Keratinocyte (primary cell): ENCODE measurements around the gene ZG16B. TPM values are rescaled to one million over a fixed set of nuclear protein-coding genes. Genes with fewer than 3 reads are reported as not detected.

ENCODE experiments used
- DNase-seq: peaks from one replicate; pipeline ENCODE4 v3.0.0-alpha.2; 2011; ENCODE audit warnings: low read depth, missing footprints, low spot score
- FAIRE-seq: peaks from 2 replicates; lab custom pipeline; 2011; peaks lifted over from hg19 to GRCh38; lab: Jason Lieb, UNC
- H2AFZ ChIP-seq: 2 replicates; pipeline ENCODE4 v1.6.0; 2012; ENCODE audit warnings: low read length, control low read depth, inconsistent platforms; ENCODE audit not compliant: control insufficient read depth
- H3K27ac ChIP-seq: 2 replicates; pipeline ENCODE4 v1.5.1; 2011; ENCODE audit warnings: low read length; ENCODE audit not compliant: control insufficient read depth, insufficient read depth
- H3K27me3 ChIP-seq: 3 replicates; pipeline ENCODE4 v1.6.0; 2011; ENCODE audit warnings: low read length; ENCODE audit not compliant: control insufficient read depth, insufficient read depth; ENCODE audit errors: extremely low read depth
- H3K36me3 ChIP-seq, 2 experiments: 2 replicates in 1 of 2; 3 replicates in 1 of 2; pipeline ENCODE4 v1.5.1; 2011; ENCODE audit warnings: low read length in 2 of 2, mild to moderate bottlenecking in 1 of 2; ENCODE audit not compliant: control insufficient read depth in 2 of 2, insufficient read depth in 2 of 2; ENCODE audit errors: extremely low read depth in 1 of 2
- H3K4me1 ChIP-seq: 3 replicates; pipeline ENCODE4 v1.5.1; 2011; ENCODE audit warnings: low read length; ENCODE audit not compliant: control insufficient read depth, insufficient read depth; ENCODE audit errors: extremely low read depth
- H3K4me2 ChIP-seq: 3 replicates; pipeline ENCODE4 v1.6.0; 2011; ENCODE audit warnings: low read depth, low read length; ENCODE audit not compliant: control insufficient read depth, insufficient read depth; ENCODE audit errors: extremely low read depth
- H3K4me3 ChIP-seq, 3 experiments: fragments of 200-600 bp in 1 of 3; sonication (generic) in 1 of 3; 2 replicates in 2 of 3; 3 replicates in 1 of 3; pipeline ENCODE4 v1.5.1; 2011 to 2016; ENCODE audit warnings: low read length in 3 of 3, mild to moderate bottlenecking in 3 of 3, control low read depth in 2 of 3, inconsistent platforms in 1 of 3, low read depth in 1 of 3, mixed read lengths in 1 of 3, mixed run types in 1 of 3, moderate library complexity in 1 of 3; ENCODE audit not compliant: control insufficient read depth in 2 of 3, insufficient read depth in 2 of 3; ENCODE audit errors: extremely low read depth in 1 of 3
- H3K79me2 ChIP-seq: 2 replicates; pipeline ENCODE4 v1.6.0; 2012; ENCODE audit warnings: low read length; ENCODE audit not compliant: control insufficient read depth, insufficient read depth
- H3K9ac ChIP-seq: 3 replicates; pipeline ENCODE4 v1.6.0; 2011; ENCODE audit warnings: low read length; ENCODE audit not compliant: control insufficient read depth, insufficient read depth; ENCODE audit errors: extremely low read depth
- H3K9me1 ChIP-seq: 3 replicates; pipeline ENCODE4 v1.6.0; 2011; ENCODE audit warnings: low read length; ENCODE audit not compliant: control insufficient read depth, insufficient read depth; ENCODE audit errors: extremely low read depth
- H3K9me3 ChIP-seq: 2 replicates; pipeline ENCODE4 v1.5.1; 2012; ENCODE audit warnings: low read depth, low read length; ENCODE audit not compliant: control insufficient read depth
- H4K20me1 ChIP-seq: 3 replicates; pipeline ENCODE4 v1.6.0; 2011; ENCODE audit warnings: low read length; ENCODE audit not compliant: control insufficient read depth, insufficient read depth; ENCODE audit errors: extremely low read depth
- EZH2 ChIP-seq: IDR thresholded peaks from one replicate; pipeline ENCODE4 v1.6.1; 2012; ENCODE audit warnings: inconsistent platforms, mild to moderate bottlenecking, low read length, moderate library complexity
- dilution Hi-C: fragments of 300-500 bp; cut with MboI; formaldehyde crosslinking; loops from one replicate; pipeline ENCODE4 v1.7.0; 2020; ENCODE audit warnings: low sequenced_read_pairs; ENCODE audit not compliant: extremely low pct_ligation_motif_present
- polyA plus RNA-seq, 5 experiments: library from polyadenylated mRNA; depleted of rRNA in 3 of 5; stranded (reverse) in 3 of 5; stranded (forward) in 1 of 5; unstranded in 1 of 5; fragments of >200 nt; gene quantifications; 1 replicate in 1 of 5; 2 replicates in 3 of 5; 3 replicates in 1 of 5; pipeline versions ENCODE4 v1.2.1 to v1.2.3, GENCODE V29; 2011 to 2012; ENCODE audit warnings: missing spikeins in 2 of 5, low read depth in 1 of 5, low replicate concordance in 1 of 5
- TF ChIP-seq, protein P1 (sequence below), 3 experiments: IDR thresholded peaks in 1 of 3; conservative IDR thresholded peaks in 1 of 3; optimal IDR thresholded peaks in 1 of 3; 2 replicates in 2 of 3; 3 replicates in 1 of 3; pipeline versions ENCODE3 to v1.5.1; 2011; ENCODE audit warnings: low read length in 3 of 3, mild to moderate bottlenecking in 3 of 3, moderate library complexity in 2 of 3, control low read depth in 1 of 3, inconsistent platforms in 1 of 3; ENCODE audit not compliant: insufficient read depth in 2 of 3; ENCODE audit errors: extremely low read depth in 1 of 3

ZG16B gene
- polyA plus RNA-seq, 1 donor (not counting 4 experiments of a cell fraction or from before 2014, with no cell fraction given): 2.1 TPM

DNA sequence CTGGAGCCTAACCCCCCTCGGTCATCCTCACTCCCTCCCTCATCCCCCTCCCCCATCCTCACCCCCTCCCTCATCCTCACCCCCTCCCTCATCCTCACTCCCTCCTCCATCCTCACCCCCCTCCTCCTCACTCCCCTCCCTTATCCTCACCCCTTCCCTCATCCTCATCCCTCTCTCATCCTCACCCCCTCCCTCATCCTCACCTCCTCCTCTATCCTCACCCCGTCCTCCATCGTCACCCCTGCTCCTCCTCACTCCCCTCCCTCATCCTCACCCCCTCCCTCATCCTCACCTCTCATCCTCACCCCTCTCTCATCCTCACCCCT is 43.3 kb upstream of the ZG16B start:
- Histone ChIP-seq H4K20me1 (no peaks in the 10 kb centered on the region), H3K27ac (no peak overlapping the region), H2AFZ (no peak overlapping the region), H3K9ac (no peak overlapping the region), H3K79me2 (no peaks in the 10 kb centered on the region), H3K4me2 (no peak overlapping the region), H3K9me3 (no peaks in the 10 kb centered on the region), H3K36me3 (no peaks in the 10 kb centered on the region), H3K4me1 (no peaks in the 10 kb centered on the region), H3K4me3 (no peak overlapping the region), H3K9me1 (no peaks in the 10 kb centered on the region), H3K27me3 (peaks cover 59% of the 10 kb centered on the region)
- no peak for DNase-seq
- dilution Hi-C loops: no loop called here
- FAIRE-seq: no peak
- TF ChIP-seq, protein P1, sequence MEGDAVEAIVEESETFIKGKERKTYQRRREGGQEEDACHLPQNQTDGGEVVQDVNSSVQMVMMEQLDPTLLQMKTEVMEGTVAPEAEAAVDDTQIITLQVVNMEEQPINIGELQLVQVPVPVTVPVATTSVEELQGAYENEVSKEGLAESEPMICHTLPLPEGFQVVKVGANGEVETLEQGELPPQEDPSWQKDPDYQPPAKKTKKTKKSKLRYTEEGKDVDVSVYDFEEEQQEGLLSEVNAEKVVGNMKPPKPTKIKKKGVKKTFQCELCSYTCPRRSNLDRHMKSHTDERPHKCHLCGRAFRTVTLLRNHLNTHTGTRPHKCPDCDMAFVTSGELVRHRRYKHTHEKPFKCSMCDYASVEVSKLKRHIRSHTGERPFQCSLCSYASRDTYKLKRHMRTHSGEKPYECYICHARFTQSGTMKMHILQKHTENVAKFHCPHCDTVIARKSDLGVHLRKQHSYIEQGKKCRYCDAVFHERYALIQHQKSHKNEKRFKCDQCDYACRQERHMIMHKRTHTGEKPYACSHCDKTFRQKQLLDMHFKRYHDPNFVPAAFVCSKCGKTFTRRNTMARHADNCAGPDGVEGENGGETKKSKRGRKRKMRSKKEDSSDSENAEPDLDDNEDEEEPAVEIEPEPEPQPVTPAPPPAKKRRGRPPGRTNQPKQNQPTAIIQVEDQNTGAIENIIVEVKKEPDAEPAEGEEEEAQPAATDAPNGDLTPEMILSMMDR (optimal IDR thresholded peaks at IDR 0.05 in 1 of 3, IDR thresholded peaks at IDR 0.05 in 1 of 3, conservative IDR thresholded peaks at IDR 0.05 in 1 of 3; ENCODE audit: extremely low read depth in 1 of 3, insufficient read depth in 2 of 3, low read length in 3 of 3): no peak
- no peak for TF ChIP-seq EZH2

GRCh38 chr16:2787406-2787805 is 42.7 kb upstream of the ZG16B start, which contains the start of gene PRSS33:
PRSS33 (minus strand) TSS chr16:2787560; CDS start chr16:2786547, 1,013 bp downstream.
- Histone ChIP-seq H3K79me2 (no peaks in the 10 kb centered on the region), H3K9me3 (no peaks in the 10 kb centered on the region), H3K9ac (no peak within 1 kb of the TSS), H4K20me1 (no peaks in the 10 kb centered on the region), H3K27ac (no peak within 1 kb of the TSS), H3K4me3 (no peak within 1 kb of the TSS), H3K9me1 (no peaks in the 10 kb centered on the region), H2AFZ (no peak within 1 kb of the TSS), H3K4me2 (no peak within 1 kb of the TSS), H3K36me3 (no peaks in the 10 kb centered on the region), H3K27me3 (peaks cover 59% of the 10 kb centered on the region), H3K4me1 (no peaks in the 10 kb centered on the region)
- dilution Hi-C loops: no loop called here
- TF ChIP-seq, protein P1 (optimal IDR thresholded peaks at IDR 0.05 in 1 of 3, IDR thresholded peaks at IDR 0.05 in 1 of 3, conservative IDR thresholded peaks at IDR 0.05 in 1 of 3; ENCODE audit: extremely low read depth in 1 of 3, insufficient read depth in 2 of 3, low read length in 3 of 3): no peak
- TF ChIP-seq EZH2: no peak
- DNase-seq (no peak), FAIRE-seq (no peak)
